ENCODE data around the gene NELFCD.

DNA sequence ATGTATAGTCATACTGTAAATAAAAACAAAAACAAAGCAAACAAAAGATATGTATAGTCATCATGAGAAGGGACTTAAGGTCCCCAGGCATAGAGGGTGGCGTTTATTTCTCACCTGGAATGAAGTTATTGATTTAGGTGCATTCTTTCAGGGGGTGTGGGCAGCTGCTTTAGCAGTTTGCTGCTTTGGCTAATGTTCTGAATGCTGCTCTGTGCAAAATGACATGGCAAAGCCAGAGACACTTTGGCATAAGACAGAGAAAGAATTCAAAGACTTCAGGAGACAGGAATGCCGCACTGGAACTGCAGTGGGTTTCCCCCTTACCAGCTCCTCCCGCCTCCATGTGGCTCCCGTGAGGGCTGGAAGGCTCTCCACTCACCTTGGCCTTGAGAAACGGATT is 36.4 kb upstream of the NELFCD start:
- TF ChIP-seq EZH2 (IDR thresholded peaks at IDR 0.05; ENCODE audit: borderline replicate concordance, insufficient read depth, low read depth, low read length, poor library complexity, severe bottlenecking) = no peak
- TF ChIP-seq, protein P1, sequence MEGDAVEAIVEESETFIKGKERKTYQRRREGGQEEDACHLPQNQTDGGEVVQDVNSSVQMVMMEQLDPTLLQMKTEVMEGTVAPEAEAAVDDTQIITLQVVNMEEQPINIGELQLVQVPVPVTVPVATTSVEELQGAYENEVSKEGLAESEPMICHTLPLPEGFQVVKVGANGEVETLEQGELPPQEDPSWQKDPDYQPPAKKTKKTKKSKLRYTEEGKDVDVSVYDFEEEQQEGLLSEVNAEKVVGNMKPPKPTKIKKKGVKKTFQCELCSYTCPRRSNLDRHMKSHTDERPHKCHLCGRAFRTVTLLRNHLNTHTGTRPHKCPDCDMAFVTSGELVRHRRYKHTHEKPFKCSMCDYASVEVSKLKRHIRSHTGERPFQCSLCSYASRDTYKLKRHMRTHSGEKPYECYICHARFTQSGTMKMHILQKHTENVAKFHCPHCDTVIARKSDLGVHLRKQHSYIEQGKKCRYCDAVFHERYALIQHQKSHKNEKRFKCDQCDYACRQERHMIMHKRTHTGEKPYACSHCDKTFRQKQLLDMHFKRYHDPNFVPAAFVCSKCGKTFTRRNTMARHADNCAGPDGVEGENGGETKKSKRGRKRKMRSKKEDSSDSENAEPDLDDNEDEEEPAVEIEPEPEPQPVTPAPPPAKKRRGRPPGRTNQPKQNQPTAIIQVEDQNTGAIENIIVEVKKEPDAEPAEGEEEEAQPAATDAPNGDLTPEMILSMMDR (IDR thresholded peaks at IDR 0.05) = no peak
